HL-60 (cell line): ENCODE data around the gene RNF141.

Source experiments
- GABPA ChIP-seq: IDR thresholded peaks from 2 replicates; pipeline ENCODE4 v1.6.1; 2012; ENCODE audit warnings: low read depth
- POLR2AphosphoS5 ChIP-seq: IDR thresholded peaks from 2 replicates; pipeline ENCODE4 v1.6.1; 2012; ENCODE audit warnings: low read depth
- TF ChIP-seq, protein P1 (sequence below): IDR thresholded peaks from one replicate; pipeline ENCODE4 v1.5.1; 2011; ENCODE audit warnings: low read length, control low read depth, inconsistent platforms; ENCODE audit not compliant: insufficient read depth
- TF ChIP-seq, protein P2 (sequence below): IDR thresholded peaks from 2 replicates; pipeline ENCODE4 v1.6.1; 2012; ENCODE audit warnings: low read depth; ENCODE audit not compliant: insufficient replicate concordance

- TF ChIP-seq, protein P1, sequence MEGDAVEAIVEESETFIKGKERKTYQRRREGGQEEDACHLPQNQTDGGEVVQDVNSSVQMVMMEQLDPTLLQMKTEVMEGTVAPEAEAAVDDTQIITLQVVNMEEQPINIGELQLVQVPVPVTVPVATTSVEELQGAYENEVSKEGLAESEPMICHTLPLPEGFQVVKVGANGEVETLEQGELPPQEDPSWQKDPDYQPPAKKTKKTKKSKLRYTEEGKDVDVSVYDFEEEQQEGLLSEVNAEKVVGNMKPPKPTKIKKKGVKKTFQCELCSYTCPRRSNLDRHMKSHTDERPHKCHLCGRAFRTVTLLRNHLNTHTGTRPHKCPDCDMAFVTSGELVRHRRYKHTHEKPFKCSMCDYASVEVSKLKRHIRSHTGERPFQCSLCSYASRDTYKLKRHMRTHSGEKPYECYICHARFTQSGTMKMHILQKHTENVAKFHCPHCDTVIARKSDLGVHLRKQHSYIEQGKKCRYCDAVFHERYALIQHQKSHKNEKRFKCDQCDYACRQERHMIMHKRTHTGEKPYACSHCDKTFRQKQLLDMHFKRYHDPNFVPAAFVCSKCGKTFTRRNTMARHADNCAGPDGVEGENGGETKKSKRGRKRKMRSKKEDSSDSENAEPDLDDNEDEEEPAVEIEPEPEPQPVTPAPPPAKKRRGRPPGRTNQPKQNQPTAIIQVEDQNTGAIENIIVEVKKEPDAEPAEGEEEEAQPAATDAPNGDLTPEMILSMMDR, result no peak
- TF ChIP-seq GABPA (no peak), POLR2AphosphoS5 (no peak)
- TF ChIP-seq, protein P2, sequence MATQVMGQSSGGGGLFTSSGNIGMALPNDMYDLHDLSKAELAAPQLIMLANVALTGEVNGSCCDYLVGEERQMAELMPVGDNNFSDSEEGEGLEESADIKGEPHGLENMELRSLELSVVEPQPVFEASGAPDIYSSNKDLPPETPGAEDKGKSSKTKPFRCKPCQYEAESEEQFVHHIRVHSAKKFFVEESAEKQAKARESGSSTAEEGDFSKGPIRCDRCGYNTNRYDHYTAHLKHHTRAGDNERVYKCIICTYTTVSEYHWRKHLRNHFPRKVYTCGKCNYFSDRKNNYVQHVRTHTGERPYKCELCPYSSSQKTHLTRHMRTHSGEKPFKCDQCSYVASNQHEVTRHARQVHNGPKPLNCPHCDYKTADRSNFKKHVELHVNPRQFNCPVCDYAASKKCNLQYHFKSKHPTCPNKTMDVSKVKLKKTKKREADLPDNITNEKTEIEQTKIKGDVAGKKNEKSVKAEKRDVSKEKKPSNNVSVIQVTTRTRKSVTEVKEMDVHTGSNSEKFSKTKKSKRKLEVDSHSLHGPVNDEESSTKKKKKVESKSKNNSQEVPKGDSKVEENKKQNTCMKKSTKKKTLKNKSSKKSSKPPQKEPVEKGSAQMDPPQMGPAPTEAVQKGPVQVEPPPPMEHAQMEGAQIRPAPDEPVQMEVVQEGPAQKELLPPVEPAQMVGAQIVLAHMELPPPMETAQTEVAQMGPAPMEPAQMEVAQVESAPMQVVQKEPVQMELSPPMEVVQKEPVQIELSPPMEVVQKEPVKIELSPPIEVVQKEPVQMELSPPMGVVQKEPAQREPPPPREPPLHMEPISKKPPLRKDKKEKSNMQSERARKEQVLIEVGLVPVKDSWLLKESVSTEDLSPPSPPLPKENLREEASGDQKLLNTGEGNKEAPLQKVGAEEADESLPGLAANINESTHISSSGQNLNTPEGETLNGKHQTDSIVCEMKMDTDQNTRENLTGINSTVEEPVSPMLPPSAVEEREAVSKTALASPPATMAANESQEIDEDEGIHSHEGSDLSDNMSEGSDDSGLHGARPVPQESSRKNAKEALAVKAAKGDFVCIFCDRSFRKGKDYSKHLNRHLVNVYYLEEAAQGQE, result no peak
Observed at GRCh38 chr11:10486161-10486840, 54.7 kb downstream of the RNF141 start.
